ENCODE results near the gene CCR3. TPM values are rescaled to one million over a fixed set of nuclear protein-coding genes. Genes with fewer than 3 reads are reported as not detected.
A peak's percentile ranks its signal among the peaks of the same experiment; 100 is the strongest.

Gene CCR3
- total RNA-seq, 5 donors from 2014 or later (not counting 1 experiment from before 2014, with no cell fraction given), result 0.33 to 1.2 (median 0.55) TPM; not detected in 2

- no peak overlapping the region for H3K4me3 Mint-ChIP-seq
- H3K4me1 Mint-ChIP-seq, result peaks cover 69 to 85% (median 79%) of the 10 kb centered on the region in 3 donors
- Histone ChIP-seq H3K27ac (ENCODE audit: low read length) (peak overlapping the region; percentile 85), H3K4me1 (ENCODE audit: control insufficient read depth in 1 of 2, extremely low read depth in 1 of 2, insufficient read depth in 2 of 2, low read length in 2 of 2) (peaks cover 15 to 91% of the 10 kb centered on the region in 2 experiments), H3K4me3 (ENCODE audit: control insufficient read depth in 1 of 2, extremely low read depth in 1 of 2, low read length in 1 of 2) (no peak overlapping the region), H3K27me3 (replicated peaks in 1 of 2; ENCODE audit: control insufficient read depth in 2 of 2, extremely low read depth in 1 of 2, insufficient read depth in 2 of 2, low read length in 1 of 2) (no peaks in the 10 kb centered on the region), H3K9me3 (peaks cover 5% of the 10 kb centered on the region), H3K36me3 (ENCODE audit: control insufficient read depth in 2 of 2, extremely low read depth in 1 of 2, insufficient read depth in 1 of 2, low read length in 1 of 2) (no peaks in the 10 kb centered on the region)
- 92% methylated on average over 3 of the region's 4 CpGs for WGBS (ENCODE audit: insufficient coverage)
- peak overlapping the region; percentile 85 to 91 for H3K27ac Mint-ChIP-seq
- CTCF ChIA-PET, result no interaction called here
- POLR2A ChIA-PET, result no interaction called here
- ATAC-seq (replicated peaks in 1 of 4) (no peak), DNase-seq (no peak)
- no peaks in the 10 kb centered on the region for H3K36me3 Mint-ChIP-seq
- no peaks in the 10 kb centered on the region for H3K27me3 Mint-ChIP-seq
- no peaks in the 10 kb centered on the region for H3K9me3 Mint-ChIP-seq
Observed at GRCh38 chr3:46282041-46282440, 39.8 kb downstream of the CCR3 start.

GRCh38 chr3:46282696-46283095 lies 40.4 kb downstream of the CCR3 start:
- peaks cover 13 to 89% of the 10 kb centered on the region in 2 experiments for H3K4me1 ChIP-seq (ENCODE audit: control insufficient read depth in 1 of 2, extremely low read depth in 1 of 2, insufficient read depth in 2 of 2, low read length in 2 of 2)
- no peak overlapping the region for H3K4me3 ChIP-seq (ENCODE audit: control insufficient read depth in 1 of 2, extremely low read depth in 1 of 2, low read length in 1 of 2)
- CTCF ChIA-PET, result no interaction called here
- no CpG with 5 or more reads among the region's 2 CpGs for WGBS (ENCODE audit: insufficient coverage)
- Mint-ChIP-seq H3K4me1 (peaks cover 64 to 82% (median 77%) of the 10 kb centered on the region in 3 donors), H3K27me3 (no peaks in the 10 kb centered on the region), H3K36me3 (no peaks in the 10 kb centered on the region), H3K4me3 (no peak overlapping the region), H3K9me3 (no peaks in the 10 kb centered on the region), H3K27ac (peak overlapping the region; percentile 85 to 91)
- DNase-seq (no peak), ATAC-seq (replicated peaks in 1 of 4) (no peak)
- H3K27me3 ChIP-seq (replicated peaks in 1 of 2; ENCODE audit: control insufficient read depth in 2 of 2, extremely low read depth in 1 of 2, insufficient read depth in 2 of 2, low read length in 1 of 2), result no peaks in the 10 kb centered on the region
- peak overlapping the region; percentile 85 for H3K27ac ChIP-seq (ENCODE audit: low read length)
- no peaks in the 10 kb centered on the region for H3K36me3 ChIP-seq (ENCODE audit: control insufficient read depth in 2 of 2, extremely low read depth in 1 of 2, insufficient read depth in 1 of 2, low read length in 1 of 2)
- POLR2A ChIA-PET, result no interaction called here
- peaks cover 5% of the 10 kb centered on the region for H3K9me3 ChIP-seq

GRCh38 chr3:46283881-46284450 lies 41.7 kb downstream of the CCR3 start:
- no CpG with 5 or more reads among the region's 2 CpGs for WGBS (ENCODE audit: insufficient coverage)
- H3K4me3 ChIP-seq (ENCODE audit: control insufficient read depth in 1 of 2, extremely low read depth in 1 of 2, low read length in 1 of 2), result no peak overlapping the region
- H3K27me3 ChIP-seq (replicated peaks in 1 of 2; ENCODE audit: control insufficient read depth in 2 of 2, extremely low read depth in 1 of 2, insufficient read depth in 2 of 2, low read length in 1 of 2), result no peaks in the 10 kb centered on the region
- H3K4me1 Mint-ChIP-seq, result peaks cover 58 to 78% (median 69%) of the 10 kb centered on the region in 3 donors
- no peaks in the 10 kb centered on the region for H3K27me3 Mint-ChIP-seq
- H3K4me3 Mint-ChIP-seq, result peak overlapping the region in 1 of 3 donors; percentile 23
- no peaks in the 10 kb centered on the region for H3K36me3 Mint-ChIP-seq
- no peaks in the 10 kb centered on the region for H3K9me3 Mint-ChIP-seq
- H3K36me3 ChIP-seq (ENCODE audit: control insufficient read depth in 2 of 2, extremely low read depth in 1 of 2, insufficient read depth in 1 of 2, low read length in 1 of 2), result no peaks in the 10 kb centered on the region
- H3K27ac Mint-ChIP-seq, result peak overlapping the region; percentile 85 to 91
- ChIA-PET CTCF (interaction anchor here in 1 of 2 donors (0.8 to 2.7 kb wide), 3 partner anchors 76 to 218 kb away, joined by 3 to 19 read pairs (median 3); partner anchors contain the start of genes CCR1 and CCR5), POLR2A (no interaction called here)
- peak overlapping the region; percentile 85 for H3K27ac ChIP-seq (ENCODE audit: low read length)
- H3K9me3 ChIP-seq, result peaks cover 5% of the 10 kb centered on the region
- peak in 2 of 4 experiments; percentile 22 to 37 for ATAC-seq (replicated peaks in 1 of 4)
- peaks cover 13 to 81% of the 10 kb centered on the region in 2 experiments for H3K4me1 ChIP-seq (ENCODE audit: control insufficient read depth in 1 of 2, extremely low read depth in 1 of 2, insufficient read depth in 2 of 2, low read length in 2 of 2)
- DNase-seq, result peak in 1 of 35 experiments; percentile 37

GRCh38 chr3:46284981-46285683 lies 42.9 kb downstream of the CCR3 start:
- H3K9me3 Mint-ChIP-seq, result no peaks in the 10 kb centered on the region
- CTCF ChIA-PET, result interaction anchor here in 1 of 2 donors (0.6 to 2.7 kb wide), 5 partner anchors 8 to 204 kb away, joined by 3 to 19 read pairs (median 4); partner anchors contain the start of gene CCR5
- H3K27me3 Mint-ChIP-seq, result no peaks in the 10 kb centered on the region
- POLR2A ChIA-PET, result interaction anchor here in 1 of 2 donors (1.3 kb wide), 1 partner anchor 17 kb away, joined by 4 read pairs; no protein-coding TSS in a partner anchor
- Histone ChIP-seq H3K36me3 (ENCODE audit: control insufficient read depth in 2 of 2, extremely low read depth in 1 of 2, insufficient read depth in 1 of 2, low read length in 1 of 2) (no peaks in the 10 kb centered on the region), H3K4me3 (ENCODE audit: control insufficient read depth in 1 of 2, extremely low read depth in 1 of 2, low read length in 1 of 2) (no peak overlapping the region), H3K9me3 (no peaks in the 10 kb centered on the region), H3K27ac (ENCODE audit: low read length) (peak overlapping the region; percentile 85), H3K4me1 (ENCODE audit: control insufficient read depth in 1 of 2, extremely low read depth in 1 of 2, insufficient read depth in 2 of 2, low read length in 2 of 2) (peaks cover 11 to 76% of the 10 kb centered on the region in 2 experiments), H3K27me3 (replicated peaks in 1 of 2; ENCODE audit: control insufficient read depth in 2 of 2, extremely low read depth in 1 of 2, insufficient read depth in 2 of 2, low read length in 1 of 2) (no peaks in the 10 kb centered on the region)
- peak overlapping the region in 1 of 3 donors; percentile 7 for H3K4me3 Mint-ChIP-seq
- DNase-seq, result peak in 29 of 35 experiments; percentile 11 to 84 (median 37)
- no peaks in the 10 kb centered on the region for H3K36me3 Mint-ChIP-seq
- peak; percentile 48 to 82 (median 54) for ATAC-seq (replicated peaks in 1 of 4)
- peak overlapping the region; percentile 76 to 80 for H3K27ac Mint-ChIP-seq
- peaks cover 46 to 77% (median 61%) of the 10 kb centered on the region in 3 donors for H3K4me1 Mint-ChIP-seq
- WGBS (ENCODE audit: insufficient coverage), result 40% methylated on average over 4 of the region's 6 CpGs

GRCh38 chr3:46285931-46286619 lies 43.8 kb downstream of the CCR3 start:
- no peaks in the 10 kb centered on the region for H3K27me3 ChIP-seq (replicated peaks in 1 of 2; ENCODE audit: control insufficient read depth in 2 of 2, extremely low read depth in 1 of 2, insufficient read depth in 2 of 2, low read length in 1 of 2)
- ChIA-PET CTCF (interaction anchor here in 1 of 2 donors (1.1 to 2.7 kb wide), 3 partner anchors 9 to 86 kb away, joined by 3 to 19 read pairs (median 5); partner anchors contain the start of gene CCR5), POLR2A (interaction anchor here in 1 of 2 donors (1.3 kb wide), 1 partner anchor 16 kb away, joined by 4 read pairs; no protein-coding TSS in a partner anchor)
- 40% methylated on average over 1 of the region's 5 CpGs for WGBS (ENCODE audit: insufficient coverage)
- H3K4me3 Mint-ChIP-seq, result peak overlapping the region in 1 of 3 donors; percentile 7
- no peaks in the 10 kb centered on the region for H3K9me3 ChIP-seq
- no peak for DNase-seq
- ATAC-seq (replicated peaks in 1 of 4), result no peak
- no peaks in the 10 kb centered on the region for H3K36me3 Mint-ChIP-seq
- no peaks in the 10 kb centered on the region for H3K36me3 ChIP-seq (ENCODE audit: control insufficient read depth in 2 of 2, extremely low read depth in 1 of 2, insufficient read depth in 1 of 2, low read length in 1 of 2)
- H3K27ac Mint-ChIP-seq, result peak overlapping the region; percentile 58 to 76
- H3K4me1 Mint-ChIP-seq, result peaks cover 44 to 72% (median 55%) of the 10 kb centered on the region in 3 donors
- H3K27me3 Mint-ChIP-seq, result no peaks in the 10 kb centered on the region
- H3K4me3 ChIP-seq (ENCODE audit: control insufficient read depth in 1 of 2, extremely low read depth in 1 of 2, low read length in 1 of 2), result no peak overlapping the region
- H3K4me1 ChIP-seq (ENCODE audit: control insufficient read depth in 1 of 2, extremely low read depth in 1 of 2, insufficient read depth in 2 of 2, low read length in 2 of 2), result peaks cover 8 to 66% of the 10 kb centered on the region in 2 experiments
- no peaks in the 10 kb centered on the region for H3K9me3 Mint-ChIP-seq
- peak overlapping the region; percentile 85 for H3K27ac ChIP-seq (ENCODE audit: low read length)
